Gastroesophageal sphincter (tissue), 3 donors: ENCODE results near the gene CATSPER3.

ENCODE experiments used
- CTCF ChIP-seq, 4 experiments: fragments of 200-600 bp in 2 of 4; fragments of 450-650 bp in 2 of 4; sonication (generic) in 1 of 4; IDR thresholded peaks; one replicate each; pipeline ENCODE4 v1.5.1; 2017 to 2019; ENCODE audit warnings: antibody characterized with exemption in 4 of 4, mild to moderate bottlenecking in 2 of 4, moderate library complexity in 2 of 4
- EP300 ChIP-seq: sonication (generic); formaldehyde crosslinking; IDR thresholded peaks from one replicate; pipeline ENCODE4 v1.6.1; 2017; ENCODE audit warnings: antibody characterized with exemption, mild to moderate bottlenecking
- POLR2AphosphoS5 ChIP-seq: sonication (generic); formaldehyde crosslinking; IDR thresholded peaks from one replicate; pipeline ENCODE4 v1.6.1; 2017; ENCODE audit warnings: antibody characterized with exemption

DNA sequence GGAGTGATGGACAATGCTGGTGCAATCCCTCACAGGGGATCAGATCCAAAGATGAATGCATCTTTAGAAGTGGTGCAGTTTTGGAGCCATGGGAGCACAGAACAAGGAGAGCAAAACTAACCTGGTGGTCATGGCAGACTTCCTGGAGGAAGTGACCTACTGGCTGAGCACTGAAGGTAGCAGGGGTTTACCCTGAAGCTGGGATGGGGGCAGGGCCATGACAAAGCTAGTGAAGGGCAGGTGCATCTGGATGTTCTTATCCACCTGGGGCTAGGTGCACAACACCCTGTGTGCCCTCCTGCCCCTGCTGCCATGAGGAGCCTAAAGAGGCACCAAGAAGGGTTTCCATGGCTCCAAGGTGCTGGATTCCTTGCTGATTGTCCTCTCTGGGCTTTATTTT lies 77.8 kb downstream of the CATSPER3 start:
- TF ChIP-seq POLR2AphosphoS5 (no peak), CTCF (IDR thresholded peaks at IDR 0.05) (no peak), EP300 (no peak)
